ENCODE measurements around the gene MRPL52. TPM values are rescaled to one million over a fixed set of nuclear protein-coding genes. Genes with fewer than 3 reads are reported as not detected.
A peak's percentile ranks its signal among the peaks of the same experiment; 100 is the strongest.
"Not testable (repeated sequence)": the region's sequence is repeated elsewhere in the genome, so short reads cannot be mapped to it uniquely, and the experiment has no call there.

MRPL52 gene
- total RNA-seq, 2 experiments from 2014 or later: 101 to 112 TPM

DNA sequence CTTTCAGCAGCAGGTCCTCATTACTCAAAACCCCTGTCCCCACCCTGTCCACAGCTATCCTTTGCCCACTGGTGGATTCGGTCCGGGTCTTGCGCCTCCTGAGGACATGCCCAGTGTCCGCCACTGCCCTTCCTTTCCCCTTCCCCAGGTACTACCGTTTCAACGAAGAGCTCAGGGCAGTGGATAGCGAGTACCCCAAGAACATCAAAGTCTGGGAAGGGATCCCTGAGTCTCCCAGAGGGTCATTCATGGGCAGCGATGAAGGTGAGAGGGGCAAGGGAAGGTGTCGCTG, 15.4 kb downstream of the MRPL52 start:
- H3K9me3 Mint-ChIP-seq: no peaks in the 10 kb centered on the region
- no peak overlapping the region for H3K4me3 Mint-ChIP-seq
- no peaks in the 10 kb centered on the region for H3K36me3 Mint-ChIP-seq (ENCODE audit: low read depth)
- peaks cover 14% of the 10 kb centered on the region for H3K27me3 Mint-ChIP-seq
- DNase-seq: no peak
- ChIA-PET CTCF (interaction anchor here (0.6 to 1.7 kb wide), 6 partner anchors 8 to 275 kb away, joined by 3 to 7 read pairs (median 3); no protein-coding TSS in a partner anchor), POLR2A (no interaction called here)
- no peaks in the 10 kb centered on the region for H3K4me1 Mint-ChIP-seq
- no peak overlapping the region for H3K27ac Mint-ChIP-seq

DNA sequence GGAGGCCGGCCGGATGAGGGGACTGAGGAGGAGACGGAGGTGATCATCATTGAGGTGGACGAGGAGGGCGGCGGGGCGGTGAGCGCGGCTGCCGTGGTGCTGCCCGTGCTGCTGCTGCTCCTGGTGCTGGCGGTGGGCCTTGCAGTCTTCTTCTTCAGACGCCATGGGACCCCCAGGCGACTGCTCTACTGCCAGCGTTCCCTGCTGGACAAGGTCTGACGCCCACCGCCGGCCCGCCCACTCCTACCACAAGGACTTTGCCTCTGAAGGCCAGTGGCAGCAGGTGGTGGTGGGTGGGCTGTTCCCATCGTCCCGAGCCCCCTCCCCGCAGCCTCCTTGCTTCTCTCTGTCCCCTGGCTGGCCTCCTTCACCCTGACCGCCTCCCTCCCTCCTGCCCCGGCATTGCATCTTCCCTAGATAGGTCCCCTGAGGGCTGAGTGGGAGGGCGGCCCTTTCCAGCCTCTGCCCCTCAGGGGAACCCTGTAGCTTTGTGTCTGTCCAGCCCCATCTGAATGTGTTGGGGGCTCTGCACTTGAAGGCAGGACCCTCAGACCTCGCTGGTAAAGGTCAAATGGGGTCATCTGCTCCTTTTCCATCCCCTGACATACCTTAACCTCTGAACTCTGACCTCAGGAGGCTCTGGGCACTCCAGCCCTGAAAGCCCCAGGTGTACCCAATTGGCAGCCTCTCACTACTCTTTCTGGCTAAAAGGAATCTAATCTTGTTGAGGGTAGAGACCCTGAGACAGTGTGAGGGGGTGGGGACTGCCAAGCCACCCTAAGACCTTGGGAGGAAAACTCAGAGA, 16.3 kb downstream of the MRPL52 start:
- peaks cover under 1% of the 10 kb centered on the region for H3K4me1 Mint-ChIP-seq
- H3K9me3 Mint-ChIP-seq: no peaks in the 10 kb centered on the region
- DNase-seq: no peak
- peaks cover 14% of the 10 kb centered on the region for H3K27me3 Mint-ChIP-seq
- no peaks in the 10 kb centered on the region for H3K36me3 Mint-ChIP-seq (ENCODE audit: low read depth)
- CTCF ChIA-PET: interaction anchor here (1.2 to 1.7 kb wide), 3 partner anchors 21 to 276 kb away, joined by 3 to 7 read pairs (median 6); no protein-coding TSS in a partner anchor
- POLR2A ChIA-PET: no interaction called here
- no peak overlapping the region for H3K4me3 Mint-ChIP-seq
- no peak overlapping the region for H3K27ac Mint-ChIP-seq

DNA sequence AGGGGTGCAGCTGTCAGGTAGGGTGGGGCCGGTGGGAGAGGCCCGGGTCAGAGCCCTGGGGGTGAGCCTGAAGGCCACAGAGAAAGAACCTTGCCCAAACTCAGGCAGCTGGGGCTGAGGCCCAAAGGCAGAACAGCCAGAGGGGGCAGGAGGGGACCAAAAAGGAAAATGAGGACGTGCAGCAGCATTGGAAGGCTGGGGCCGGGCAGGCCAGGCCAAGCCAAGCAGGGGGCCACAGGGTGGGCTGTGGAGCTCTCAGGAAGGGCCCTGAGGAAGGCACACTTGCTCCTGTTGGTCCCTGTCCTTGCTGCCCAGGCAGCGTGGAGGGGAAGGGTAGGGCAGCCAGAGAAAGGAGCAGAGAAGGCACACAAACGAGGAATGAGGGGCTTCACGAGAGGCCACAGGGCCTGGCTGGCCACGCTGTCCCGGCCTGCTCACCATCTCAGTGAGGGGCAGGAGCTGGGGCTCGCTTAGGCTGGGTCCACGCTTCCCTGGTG, 17.2 kb downstream of the MRPL52 start:
- Mint-ChIP-seq H3K4me3 (no peak overlapping the region), H3K4me1 (peaks cover 9% of the 10 kb centered on the region), H3K27ac (no peak overlapping the region), H3K9me3 (no peaks in the 10 kb centered on the region), H3K27me3 (peaks cover 12% of the 10 kb centered on the region), H3K36me3 (ENCODE audit: low read depth) (no peaks in the 10 kb centered on the region)
- ChIA-PET CTCF (interaction anchor here (1.2 to 1.3 kb wide), 2 partner anchors 24 to 258 kb away, joined by 3 to 6 read pairs; partner anchors contain the start of gene DAD1), POLR2A (no interaction called here)
- no peak for DNase-seq

DNA sequence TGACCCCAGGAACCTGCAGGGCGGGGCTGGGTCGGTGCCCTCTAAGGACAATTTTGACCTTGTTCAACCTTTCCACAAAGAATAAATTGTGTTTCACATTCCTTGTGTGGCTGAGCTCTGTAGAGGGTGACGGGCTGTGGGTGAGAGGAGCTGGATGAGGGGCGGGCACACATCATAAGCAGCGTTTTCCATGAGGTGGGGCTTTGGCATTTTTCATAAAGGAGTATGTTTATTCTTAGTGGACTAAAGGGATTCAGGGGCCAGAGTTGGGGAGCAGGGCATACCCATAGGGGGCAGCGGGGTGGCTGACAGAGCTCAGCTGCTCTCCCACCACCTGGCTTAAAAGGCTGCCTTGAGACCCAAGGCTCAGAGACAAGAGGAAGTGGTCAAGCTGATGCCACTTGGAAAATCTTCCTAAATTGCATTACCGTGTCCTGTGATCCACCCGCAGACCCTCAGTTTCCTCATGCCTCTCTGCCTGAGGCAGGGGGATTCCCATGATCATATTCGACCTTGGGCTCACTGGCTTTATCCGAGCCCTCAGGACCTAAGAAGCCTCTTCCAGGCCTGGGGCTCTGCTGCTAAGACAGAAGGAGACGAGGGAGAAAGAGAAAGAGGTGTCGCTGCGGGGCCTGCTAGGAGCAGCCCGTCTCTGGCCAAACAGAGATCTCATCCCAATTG, 18.1 kb downstream of the MRPL52 start:
- Mint-ChIP-seq H3K27ac (no peak overlapping the region), H3K27me3 (peaks cover 12% of the 10 kb centered on the region), H3K36me3 (ENCODE audit: low read depth) (no peaks in the 10 kb centered on the region), H3K9me3 (no peaks in the 10 kb centered on the region), H3K4me1 (peaks cover 12% of the 10 kb centered on the region), H3K4me3 (no peak overlapping the region)
- ChIA-PET POLR2A (no interaction called here), CTCF (interaction anchor here (1.2 to 8.5 kb wide), 2 partner anchors 259 to 280 kb away, joined by 3 to 90 read pairs; partner anchors contain the start of gene DAD1)
- no peak for DNase-seq

DNA sequence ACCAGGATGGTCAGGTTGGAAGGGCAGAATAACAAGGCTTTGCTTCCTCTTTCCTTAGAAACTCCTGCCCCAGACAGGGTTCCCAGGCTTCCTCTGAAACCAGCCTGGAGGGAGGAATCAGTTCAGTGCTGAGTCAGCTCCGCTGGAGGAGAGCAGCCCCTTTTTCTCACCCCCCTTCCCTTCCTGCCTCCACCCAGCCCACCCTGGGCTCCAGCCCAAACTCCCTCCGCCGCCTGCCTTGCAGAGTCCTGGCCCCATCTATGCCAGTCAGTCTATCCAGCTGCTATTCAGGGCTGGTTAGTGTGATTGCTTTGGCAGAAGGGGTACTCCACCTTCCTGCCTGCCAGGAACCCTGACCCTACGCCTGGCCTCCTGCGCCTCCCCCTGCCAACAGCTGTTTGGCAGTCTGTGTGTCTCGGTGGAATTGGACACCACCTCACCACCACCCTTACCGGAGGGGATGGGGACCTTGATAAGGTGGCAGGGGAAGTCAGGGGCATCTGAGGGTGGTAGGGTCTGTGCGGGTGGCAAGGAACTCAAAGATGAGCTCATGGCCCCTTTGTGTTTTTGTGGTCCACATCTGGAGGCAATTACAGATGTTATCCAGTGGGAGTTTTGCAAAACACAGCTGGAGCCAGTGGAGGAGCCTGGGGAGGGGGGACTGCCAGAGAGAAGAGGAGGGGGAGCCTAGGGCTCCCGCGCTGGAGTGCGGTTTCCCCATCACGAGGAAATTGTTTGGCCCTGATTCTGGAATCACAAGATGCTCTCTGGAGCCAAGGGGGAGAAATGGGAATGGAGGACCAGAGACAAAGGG, 18.9 kb downstream of the MRPL52 start:
- no peak for DNase-seq
- ChIA-PET CTCF (interaction anchor here (1.2 to 8.5 kb wide), 3 partner anchors 24 to 281 kb away, joined by 3 to 90 read pairs (median 3); partner anchors contain the start of gene DAD1), POLR2A (no interaction called here)
- Mint-ChIP-seq H3K36me3 (ENCODE audit: low read depth) (no peaks in the 10 kb centered on the region), H3K9me3 (no peaks in the 10 kb centered on the region), H3K4me3 (no peak overlapping the region), H3K27ac (peak overlapping the region; percentile 19), H3K27me3 (peaks cover 12% of the 10 kb centered on the region), H3K4me1 (peaks cover 19% of the 10 kb centered on the region)

DNA sequence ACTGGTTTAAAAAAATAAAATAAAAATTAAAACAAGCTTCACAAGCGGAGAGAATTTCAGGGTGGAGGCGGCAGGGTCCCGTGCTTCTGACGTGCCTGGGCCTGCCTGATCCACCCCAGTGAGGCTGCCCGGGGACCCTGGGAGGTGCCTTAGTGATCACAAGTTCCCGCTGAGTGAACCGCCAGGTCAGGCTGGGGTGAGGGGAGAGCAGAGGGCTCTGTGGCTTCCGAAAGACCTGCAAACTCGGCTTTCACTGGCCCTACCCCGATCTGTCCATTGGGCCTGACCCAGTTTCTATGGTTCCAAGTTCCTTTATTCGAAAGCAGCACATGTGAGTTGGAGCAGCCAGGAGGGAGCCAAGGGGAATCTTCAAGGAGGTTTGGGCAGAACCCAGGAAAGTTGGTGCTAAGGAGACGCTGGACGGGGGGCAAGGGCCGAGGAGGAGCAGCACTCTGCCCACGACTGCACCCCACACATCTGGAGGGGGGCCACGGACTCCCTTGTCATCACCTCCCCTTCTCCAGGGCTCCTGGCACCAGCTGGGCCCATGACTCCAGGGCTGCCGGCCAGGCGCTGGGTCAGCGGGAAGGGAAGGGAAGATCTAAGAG, 19.6 kb downstream of the MRPL52 start:
- Mint-ChIP-seq H3K27me3 (peaks cover 12% of the 10 kb centered on the region), H3K36me3 (ENCODE audit: low read depth) (no peaks in the 10 kb centered on the region), H3K27ac (no peak overlapping the region), H3K4me1 (peaks cover 22% of the 10 kb centered on the region), H3K4me3 (no peak overlapping the region), H3K9me3 (no peaks in the 10 kb centered on the region)
- CTCF ChIA-PET: interaction anchor here (1.4 to 8.5 kb wide), 4 partner anchors 10 to 282 kb away, joined by 3 to 91 read pairs (median 73); partner anchors contain the start of genes MMP14 and MRPL52
- POLR2A ChIA-PET: no interaction called here
- no peak for DNase-seq

DNA sequence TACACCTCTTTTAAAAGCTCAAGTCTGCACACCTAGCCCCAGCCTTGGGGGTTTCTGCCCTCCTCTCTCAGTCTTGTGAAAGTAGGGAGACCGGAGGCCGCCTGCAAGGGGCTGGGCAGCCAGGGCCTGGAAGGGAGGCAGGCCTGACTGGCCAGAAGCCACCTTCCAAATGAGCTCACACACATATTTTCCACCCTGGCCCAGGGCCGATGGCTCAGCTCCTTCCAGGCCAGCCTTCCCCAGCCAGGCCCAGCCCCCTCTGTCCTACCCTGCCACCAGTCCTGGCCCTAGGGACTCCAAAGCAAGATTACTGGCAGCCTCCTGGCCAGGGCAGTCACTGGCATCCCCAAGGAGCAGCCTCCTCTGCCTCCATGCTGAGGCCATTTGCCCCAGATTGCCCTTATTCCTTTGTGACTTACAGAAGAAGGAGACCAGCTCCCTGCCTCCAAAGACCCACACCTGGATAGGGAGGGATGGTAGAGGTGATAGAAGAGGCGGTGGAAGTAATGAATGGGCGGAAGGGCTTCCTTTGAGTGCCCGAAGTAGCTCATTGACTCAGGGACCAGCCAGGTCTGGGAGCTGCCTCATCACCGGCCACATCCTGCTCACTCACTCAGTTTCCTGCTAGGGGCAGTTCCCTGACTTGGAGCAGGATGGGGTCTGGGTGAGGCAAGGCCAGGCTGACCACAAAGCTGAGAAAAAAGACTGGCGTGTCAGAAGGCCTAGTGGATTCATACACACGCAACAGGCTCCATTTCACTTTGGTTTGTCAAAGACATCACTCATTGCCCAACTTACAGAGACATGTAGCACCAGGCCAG, 21.5 kb downstream of the MRPL52 start:
- Mint-ChIP-seq H3K4me1 (peaks cover 30% of the 10 kb centered on the region), H3K36me3 (ENCODE audit: low read depth) (no peaks in the 10 kb centered on the region), H3K27me3 (peaks cover 18% of the 10 kb centered on the region), H3K9me3 (no peaks in the 10 kb centered on the region), H3K4me3 (no peak overlapping the region), H3K27ac (no peak overlapping the region)
- ChIA-PET POLR2A (interaction anchor here (0.6 kb wide), 1 partner anchor 15 kb away, joined by 3 read pairs; no protein-coding TSS in a partner anchor), CTCF (interaction anchor here (0.9 to 8.5 kb wide), 7 partner anchors 12 to 299 kb away, joined by 3 to 91 read pairs (median 38); partner anchors contain the start of genes MMP14 and MRPL52)
- peak; percentile 29 for DNase-seq

DNA sequence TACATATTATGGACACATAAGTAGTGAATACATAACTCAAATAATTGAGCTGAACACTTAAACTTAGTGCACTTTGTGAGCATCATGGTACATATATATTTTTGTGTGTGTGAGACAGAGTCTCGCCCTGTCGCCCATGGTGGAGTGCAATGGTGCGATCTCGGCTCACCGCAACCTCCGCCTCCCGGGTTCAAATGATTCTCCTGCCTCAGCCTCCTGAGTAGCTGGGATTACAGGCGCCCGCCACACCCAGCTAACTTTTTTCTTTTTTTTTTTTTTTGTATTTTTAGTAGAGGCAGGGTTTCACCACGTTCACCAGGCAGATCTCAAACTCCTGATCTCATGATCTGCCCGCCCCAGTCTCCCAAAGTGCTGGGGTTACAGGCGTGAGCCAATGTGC, 22.5 kb downstream of the MRPL52 start:
- not testable (repeated sequence) for H3K4me3 Mint-ChIP-seq; H3K27ac Mint-ChIP-seq; H3K36me3 Mint-ChIP-seq (ENCODE audit: low read depth); H3K9me3 Mint-ChIP-seq; DNase-seq
- Mint-ChIP-seq H3K4me1 (peaks cover 32% of the 10 kb centered on the region), H3K27me3 (peaks cover 20% of the 10 kb centered on the region)
- ChIA-PET POLR2A (interaction anchor here (1.4 kb wide), 1 partner anchor 29 kb away, joined by 3 read pairs; no protein-coding TSS in a partner anchor), CTCF (interaction anchor here (0.6 to 8.5 kb wide), 19 partner anchors 7 to 300 kb away, joined by 3 to 91 read pairs (median 7); partner anchors contain the start of genes LRP10, MMP14, MRPL52 and RBM23)

DNA sequence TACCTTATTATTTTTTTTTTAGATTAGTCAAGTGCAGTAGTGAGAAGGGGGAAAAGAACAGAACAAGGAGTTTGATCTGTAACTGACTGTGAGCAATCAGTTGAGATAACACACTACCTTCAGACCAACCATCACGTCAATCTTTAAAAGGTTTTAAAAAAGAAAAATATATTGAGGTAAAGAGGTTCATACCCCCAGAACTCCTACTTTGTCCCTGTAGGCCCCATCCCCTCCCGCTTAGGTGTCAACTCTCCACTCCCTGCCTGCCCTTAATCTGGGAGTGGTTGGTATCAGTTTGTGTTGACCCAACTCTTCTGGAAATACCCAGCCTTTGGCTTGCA, 22.9 kb downstream of the MRPL52 start:
- Mint-ChIP-seq H3K9me3 (no peaks in the 10 kb centered on the region), H3K27me3 (peaks cover 24% of the 10 kb centered on the region), H3K4me1 (peaks cover 34% of the 10 kb centered on the region), H3K36me3 (ENCODE audit: low read depth) (no peaks in the 10 kb centered on the region), H3K27ac (no peak overlapping the region), H3K4me3 (no peak overlapping the region)
- DNase-seq: no peak
- ChIA-PET POLR2A (interaction anchor here (1.4 kb wide), 1 partner anchor 29 kb away, joined by 3 read pairs; no protein-coding TSS in a partner anchor), CTCF (interaction anchor here (0.7 to 8.5 kb wide), 19 partner anchors 8 to 296 kb away, joined by 3 to 91 read pairs (median 7); partner anchors contain the start of genes LRP10, MMP14, MRPL52 and RBM23)

DNA sequence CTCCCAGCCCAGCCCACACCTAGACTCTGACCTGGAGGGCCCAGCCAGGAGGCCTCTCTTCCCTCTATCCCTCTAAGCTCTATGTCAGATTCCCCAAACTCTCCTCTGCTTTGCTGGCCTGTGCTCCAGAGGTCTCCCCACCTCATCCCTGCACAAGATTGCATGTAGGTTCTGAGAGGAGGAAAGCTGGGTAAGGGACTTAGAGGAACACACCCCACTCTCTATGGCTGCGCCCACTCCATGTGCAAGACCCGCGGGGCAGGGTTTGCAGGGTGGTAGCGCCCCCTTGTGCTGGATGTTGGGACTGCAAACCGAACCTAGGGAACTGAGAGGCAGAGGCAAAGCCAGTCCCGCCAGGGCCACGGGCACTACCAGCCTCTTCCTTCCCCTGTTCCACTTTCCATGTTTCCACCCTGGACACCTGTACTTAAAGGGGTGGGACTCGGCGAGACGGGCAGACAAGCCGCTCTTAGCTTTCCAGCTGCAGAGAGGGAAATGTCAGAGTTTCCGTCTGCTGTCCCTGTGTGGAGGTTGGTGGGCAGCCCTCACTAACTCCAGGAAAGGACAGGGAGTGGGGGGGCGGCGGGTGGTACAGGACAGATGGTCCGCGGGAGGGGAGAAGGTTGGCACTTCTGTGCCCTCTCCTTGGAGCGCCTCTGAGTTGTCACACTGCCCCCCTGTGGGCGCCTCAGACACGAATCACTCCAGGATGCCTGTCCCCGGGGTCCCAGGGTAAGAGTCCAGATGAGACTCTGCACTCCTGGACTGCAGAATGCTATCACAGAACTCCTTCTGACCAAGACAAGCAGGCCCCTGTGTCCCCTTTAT, 23.5 kb downstream of the MRPL52 start:
- peaks cover 37% of the 10 kb centered on the region for H3K4me1 Mint-ChIP-seq
- no peaks in the 10 kb centered on the region for H3K9me3 Mint-ChIP-seq
- DNase-seq: peak; percentile 87
- peak overlapping the region; percentile 72 for H3K4me3 Mint-ChIP-seq
- H3K36me3 Mint-ChIP-seq (ENCODE audit: low read depth): no peaks in the 10 kb centered on the region
- CTCF ChIA-PET: interaction anchor here (0.5 to 8.5 kb wide), 24 partner anchors 8 to 297 kb away, joined by 3 to 91 read pairs (median 6); partner anchors contain the start of genes LRP10, MMP14, MRPL52 and RBM23
- H3K27ac Mint-ChIP-seq: peak overlapping the region; percentile 66
- POLR2A ChIA-PET: interaction anchor here (0.6 to 1.4 kb wide), 2 partner anchors 30 to 49 kb away, joined by 3 to 4 read pairs; no protein-coding TSS in a partner anchor
- peaks cover 28% of the 10 kb centered on the region for H3K27me3 Mint-ChIP-seq

Data from activated CD4-positive, alpha-beta T cell treated with anti-CD3 and anti-CD28 coated beads, Interleukin-2, amount 10 ng/mL, durations not matched to agents 7 days and 5 days (primary cell).